ENCODE data around the gene LRRC4C. TPM values are rescaled to one million over a fixed set of nuclear protein-coding genes. Genes with fewer than 3 reads are reported as not detected.

LRRC4C gene
- total and polyA plus RNA-seq, 10 of the 15 experiments (the other 5 are each of a cell fraction or from before 2014, with no cell fraction given) = 1.5 TPM; not detected in 9

DNA sequence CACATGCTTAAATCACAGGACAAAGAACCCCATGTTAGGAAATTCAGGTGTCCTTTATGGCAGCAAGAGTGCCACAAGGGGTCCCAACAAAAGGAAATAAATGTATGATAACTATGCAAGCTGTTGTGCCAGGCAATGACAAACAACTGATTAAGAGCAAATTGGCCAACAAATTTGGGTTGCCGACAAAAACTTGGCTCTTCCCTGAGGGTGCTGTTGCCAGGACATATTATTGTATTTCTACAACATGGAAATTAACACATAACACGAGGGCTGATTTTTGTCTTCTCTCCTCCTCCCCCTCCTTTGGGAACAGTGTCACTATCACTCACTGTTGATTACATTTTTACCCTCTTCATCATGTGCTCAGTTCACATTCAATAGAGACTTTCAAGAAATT lies 56.0 kb downstream of the LRRC4C start:
- no peaks in the 10 kb centered on the region for H3K9me3 ChIP-seq (replicated peaks; ENCODE audit: control insufficient read depth, insufficient read depth, low read length)
- no peaks in the 10 kb centered on the region for H3K4me1 ChIP-seq (ENCODE audit: control insufficient read depth, insufficient read depth, low read length)
- 52% methylated on average over 2 of the region's 2 CpGs for WGBS (ENCODE audit: insufficient coverage, insufficient replicate concordance, low lambda C conversion rate, missing lambda C conversion rate)
- H3K4me3 ChIP-seq = no peak overlapping the region
- BruUV-seq (replicated peaks) = no TSS peak
- TF ChIP-seq YBX1 (IDR thresholded peaks at IDR 0.05) (no peak), MTA3 (IDR thresholded peaks at IDR 0.05; ENCODE audit: borderline replicate concordance, low read length) (no peak), BRCA1 (IDR thresholded peaks at IDR 0.05; ENCODE audit: low read depth, low read length) (no peak), SPI1 (IDR thresholded peaks at IDR 0.05; ENCODE audit: borderline replicate concordance, insufficient read depth, low read depth, low read length) (no peak), TCF7 (IDR thresholded peaks at IDR 0.05; ENCODE audit: borderline replicate concordance) (no peak), CREM (IDR thresholded peaks at IDR 0.05; ENCODE audit: low read depth) (no peak), MXI1 (IDR thresholded peaks at IDR 0.05; ENCODE audit: low read depth, low read length) (no peak), SUPT20H (IDR thresholded peaks at IDR 0.05; ENCODE audit: borderline replicate concordance, control insufficient read depth, low read depth, low read length) (no peak)
- H4K20me1 ChIP-seq (ENCODE audit: control insufficient read depth, insufficient read depth) = no peaks in the 10 kb centered on the region
- no peak overlapping the region for H3K27ac ChIP-seq (ENCODE audit: control insufficient read depth, insufficient read depth)
- FAIRE-seq = no peak
- ATAC-seq = no peak
- no peaks in the 10 kb centered on the region for H3K36me3 ChIP-seq (ENCODE audit: control insufficient read depth in 2 of 2, insufficient read depth in 2 of 2, low read length in 1 of 2)
- no peak overlapping the region for H3K9ac ChIP-seq (ENCODE audit: control insufficient read depth, insufficient read depth, low read length)
- H3K4me2 ChIP-seq (ENCODE audit: control insufficient read depth, insufficient read depth) = no peak overlapping the region
- ChIA-PET CTCF (interaction anchor here (0.9 kb wide), 1 partner anchor 27 kb away, joined by 3 read pairs; no protein-coding TSS in a partner anchor), SMC1A (ENCODE audit: uncharacterized antibody, unreplicated experiment) (interaction anchor here (0.8 to 0.9 kb wide), 3 partner anchors 16 to 151 kb away, joined by 3 to 4 read pairs (median 3); no protein-coding TSS in a partner anchor), POLR2A (no interaction called here), RAD21 (ENCODE audit: unreplicated experiment) (no interaction called here)
- H3K27me3 ChIP-seq (replicated peaks in 1 of 2; ENCODE audit: control insufficient read depth in 2 of 2, insufficient read depth in 2 of 2, low read length in 1 of 2) = no peaks in the 10 kb centered on the region
- no peak for DNase-seq (ENCODE audit: low read depth, low spot score)
- H2AFZ ChIP-seq (ENCODE audit: control insufficient read depth, low read depth, low read length) = no peak overlapping the region
- intact Hi-C loops (cut with micrococcal nuclease; ENCODE audit: unreplicated experiment) (no loop called here), in situ Hi-C loops (cut with MboI) (no loop called here)
- H3K79me2 ChIP-seq (ENCODE audit: control insufficient read depth, insufficient read depth, low read length) = no peaks in the 10 kb centered on the region

DNA sequence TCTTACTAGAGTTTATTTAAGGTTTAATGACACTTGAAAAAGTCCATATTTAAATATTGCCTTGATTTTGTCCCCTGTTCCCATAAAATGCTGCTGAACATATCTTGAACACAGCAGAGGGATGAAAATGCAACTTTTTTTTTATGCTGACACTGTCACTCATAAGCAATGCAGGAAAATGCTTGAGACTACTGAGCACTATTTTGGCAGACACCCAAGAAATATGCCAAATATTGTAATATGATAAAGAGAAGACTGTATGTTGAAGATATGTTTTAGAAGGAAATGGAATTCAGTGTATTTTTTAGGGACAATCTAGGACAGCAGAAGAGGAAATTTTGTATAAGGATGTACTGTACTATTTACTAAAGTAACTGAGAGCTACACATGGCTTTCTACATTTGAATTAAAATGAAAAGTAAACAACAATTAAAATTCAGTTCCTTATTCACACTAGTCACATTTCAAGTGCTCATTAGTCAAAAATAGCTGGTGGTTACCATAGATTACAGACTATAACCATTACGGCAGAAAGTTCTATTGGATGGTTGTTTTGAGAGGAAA lies 58.6 kb downstream of the LRRC4C start:
- H3K4me3 ChIP-seq = no peak overlapping the region
- no TSS peak for BruUV-seq (replicated peaks)
- H3K27me3 ChIP-seq (replicated peaks in 1 of 2; ENCODE audit: control insufficient read depth in 2 of 2, insufficient read depth in 2 of 2, low read length in 1 of 2) = no peaks in the 10 kb centered on the region
- no peak for FAIRE-seq
- no peaks in the 10 kb centered on the region for H3K9me3 ChIP-seq (replicated peaks; ENCODE audit: control insufficient read depth, insufficient read depth, low read length)
- no peak overlapping the region for H3K27ac ChIP-seq (ENCODE audit: control insufficient read depth, insufficient read depth)
- CTCF ChIA-PET = interaction anchor here (2.0 kb wide), 1 partner anchor 12 kb away, joined by 6 read pairs; no protein-coding TSS in a partner anchor
- no peak for DNase-seq (ENCODE audit: low read depth, low spot score)
- SMC1A ChIA-PET (ENCODE audit: uncharacterized antibody, unreplicated experiment) = interaction anchor here (1.2 kb wide), 1 partner anchor 12 kb away, joined by 3 read pairs; no protein-coding TSS in a partner anchor
- WGBS (ENCODE audit: insufficient coverage, insufficient replicate concordance, low lambda C conversion rate, missing lambda C conversion rate) = 48% methylated on average over 1 of the region's 1 CpG
- in situ Hi-C loops (cut with MboI) (no loop called here), intact Hi-C loops (cut with micrococcal nuclease; ENCODE audit: unreplicated experiment) (no loop called here)
- H3K4me2 ChIP-seq (ENCODE audit: control insufficient read depth, insufficient read depth) = no peak overlapping the region
- RAD21 ChIA-PET (ENCODE audit: unreplicated experiment) = no interaction called here
- no peak overlapping the region for H2AFZ ChIP-seq (ENCODE audit: control insufficient read depth, low read depth, low read length)
- TF ChIP-seq REST (IDR thresholded peaks at IDR 0.05; ENCODE audit: low read depth, low read length) = no peak
- no peaks in the 10 kb centered on the region for H4K20me1 ChIP-seq (ENCODE audit: control insufficient read depth, insufficient read depth)
- no peak for ATAC-seq
- no peaks in the 10 kb centered on the region for H3K36me3 ChIP-seq (ENCODE audit: control insufficient read depth in 2 of 2, insufficient read depth in 2 of 2, low read length in 1 of 2)
- POLR2A ChIA-PET = no interaction called here
- no peaks in the 10 kb centered on the region for H3K4me1 ChIP-seq (ENCODE audit: control insufficient read depth, insufficient read depth, low read length)
- no peaks in the 10 kb centered on the region for H3K79me2 ChIP-seq (ENCODE audit: control insufficient read depth, insufficient read depth, low read length)
- no peak overlapping the region for H3K9ac ChIP-seq (ENCODE audit: control insufficient read depth, insufficient read depth, low read length)
